ENCODE results near the gene STXBP3. TPM values are rescaled to one million over a fixed set of nuclear protein-coding genes. Genes with fewer than 3 reads are reported as not detected.

Gene STXBP3
- total RNA-seq (71.0 and 75.0 TPM in 2 replicates), polyA plus RNA-seq (51.8 and 55.3 TPM in 2 replicates), polyA minus RNA-seq (ENCODE audit: low replicate concordance) (0.11 and 0.51 TPM in 2 replicates)
- 28.7 and 36.7 TPM in 2 replicates for polyA plus RNA-seq (2012)

GRCh38 chr1:108746382-108747170, at the start of gene STXBP3:
Gene STXBP3, plus strand, starts transcription at chr1:108746674. Its CDS starts 64 bp downstream, at chr1:108746738.
- Histone ChIP-seq H3K9ac (ENCODE audit: insufficient read depth, low read length) (peak within 1 kb of the TSS; percentile 96), H3K79me2 (ENCODE audit: control insufficient read depth, insufficient read depth, low read length) (peaks cover 37% of the 10 kb centered on the region), H3K9me3 (ENCODE audit: control insufficient read depth, insufficient read depth, low read depth, low read length) (no peaks in the 10 kb centered on the region), H3K4me3 (replicated peaks in 1 of 4; ENCODE audit: control extremely low read depth in 1 of 4, insufficient read depth in 1 of 4, low read depth in 3 of 4, low read length in 4 of 4) (peak within 1 kb of the TSS; percentile 64 to 90 (median 82)), H3K27me3 (ENCODE audit: control insufficient read depth, insufficient read depth, low read length) (no peaks in the 10 kb centered on the region), H2AFZ (ENCODE audit: low read length) (peak within 1 kb of the TSS; percentile 84), H3K36me3 (ENCODE audit: control insufficient read depth, insufficient read depth, low read length) (no peaks in the 10 kb centered on the region), H3K4me2 (ENCODE audit: extremely low read depth, insufficient read depth, low read length) (peak within 1 kb of the TSS; percentile 79), H4K20me1 (ENCODE audit: control insufficient read depth, extremely low read depth, insufficient read depth, low read length) (no peaks in the 10 kb centered on the region), H3K4me1 (ENCODE audit: control insufficient read depth, extremely low read depth, insufficient read depth, low read length) (no peaks in the 10 kb centered on the region), H3K27ac (ENCODE audit: insufficient read depth, low read length) (peak within 1 kb of the TSS; percentile 96)
- TF ChIP-seq EZH2 (IDR thresholded peaks at IDR 0.05; ENCODE audit: low read length, missing control alignments) (no peak), CTCF (conservative IDR thresholded peaks at IDR 0.05 in 1 of 2, IDR thresholded peaks at IDR 0.05 in 1 of 2; ENCODE audit: low read depth in 1 of 2, low read length in 2 of 2) (peak; percentile 91 to 98)
- peak; percentile 95 to 99 for DNase-seq (ENCODE audit: low read depth in 2 of 2)

GRCh38 chr1:108699375-108700332, 46.8 kb upstream of the STXBP3 start:
- H4K20me1 ChIP-seq (ENCODE audit: control insufficient read depth, extremely low read depth, insufficient read depth, low read length) = no peaks in the 10 kb centered on the region
- peaks cover 22% of the 10 kb centered on the region for H3K36me3 ChIP-seq (ENCODE audit: control insufficient read depth, insufficient read depth, low read length)
- H3K27me3 ChIP-seq (ENCODE audit: control insufficient read depth, insufficient read depth, low read length) = no peaks in the 10 kb centered on the region
- H3K9ac ChIP-seq (ENCODE audit: insufficient read depth, low read length) = no peak overlapping the region
- H3K27ac ChIP-seq (ENCODE audit: insufficient read depth, low read length) = no peak overlapping the region
- no peak overlapping the region for H3K4me3 ChIP-seq (replicated peaks in 1 of 4; ENCODE audit: control extremely low read depth in 1 of 4, insufficient read depth in 1 of 4, low read depth in 3 of 4, low read length in 4 of 4)
- H3K9me3 ChIP-seq (ENCODE audit: control insufficient read depth, insufficient read depth, low read depth, low read length) = no peaks in the 10 kb centered on the region
- DNase-seq (ENCODE audit: low read depth in 2 of 2) = no peak
- peaks cover 26% of the 10 kb centered on the region for H3K79me2 ChIP-seq (ENCODE audit: control insufficient read depth, insufficient read depth, low read length)
- H2AFZ ChIP-seq (ENCODE audit: low read length) = no peak overlapping the region
- peaks cover 9% of the 10 kb centered on the region for H3K4me1 ChIP-seq (ENCODE audit: control insufficient read depth, extremely low read depth, insufficient read depth, low read length)
- no peak overlapping the region for H3K4me2 ChIP-seq (ENCODE audit: extremely low read depth, insufficient read depth, low read length)
- TF ChIP-seq EZH2 (IDR thresholded peaks at IDR 0.05; ENCODE audit: low read length, missing control alignments) = no peak
- TF ChIP-seq CTCF (conservative IDR thresholded peaks at IDR 0.05 in 1 of 2, IDR thresholded peaks at IDR 0.05 in 1 of 2; ENCODE audit: low read depth in 1 of 2, low read length in 2 of 2) = no peak
